Nephron progenitor cell (in vitro differentiated cells): ENCODE data around the gene ULK3.

Experiments used
- DNase-seq: peaks from one replicate; pipeline ENCODE4 v3.0.0; 2021
- H3K27ac Mint-ChIP-seq: 2 replicates; pipeline ENCODE4 v1.8.0; 2021; ENCODE audit warnings: mild to moderate bottlenecking, moderate library complexity, mixed read lengths
- H3K27me3 Mint-ChIP-seq: 2 replicates; pipeline ENCODE4 v1.8.0; 2021; ENCODE audit warnings: mild to moderate bottlenecking, low read depth, mixed read lengths; ENCODE audit not compliant: poor library complexity
- H3K36me3 Mint-ChIP-seq: 2 replicates; pipeline ENCODE4 v1.8.0; 2021; ENCODE audit warnings: low read depth, mixed read lengths
- H3K4me1 Mint-ChIP-seq: 2 replicates; pipeline ENCODE4 v1.8.0; 2021; ENCODE audit warnings: mixed read lengths
- H3K4me3 Mint-ChIP-seq: 2 replicates; pipeline ENCODE4 v1.8.0; 2021; ENCODE audit warnings: mild to moderate bottlenecking, moderate library complexity, mixed read lengths
- H3K9me3 Mint-ChIP-seq: 2 replicates; pipeline ENCODE4 v1.8.0; 2021; ENCODE audit warnings: mild to moderate bottlenecking, moderate library complexity, mixed read lengths
- CTCF ChIP-seq: fragments of 200-600 bp; sonication (generic); IDR thresholded peaks from 2 replicates; pipeline ENCODE4 v1.5.0; 2021; ENCODE audit warnings: antibody characterized with exemption

ULK3 gene

GRCh38 chr15:74826364-74826819, 16.6 kb downstream of the ULK3 start, which contains the start of gene CPLX3:
TSS of gene CPLX3 (plus strand) at chr15:74826627. CDS start at chr15:74826704, 77 bp downstream.
- Mint-ChIP-seq H3K4me3 (no peak within 1 kb of the TSS), H3K4me1 (peaks cover 2% of the 10 kb centered on the region), H3K27ac (no peak within 1 kb of the TSS), H3K27me3 (peaks cover 91% of the 10 kb centered on the region), H3K9me3 (no peaks in the 10 kb centered on the region), H3K36me3 (no peaks in the 10 kb centered on the region)
- peak; percentile 89 for DNase-seq
- TF ChIP-seq CTCF, result no peak

- H3K4me1 Mint-ChIP-seq, result peaks cover 5% of the 10 kb centered on the region
- no peak for DNase-seq
- peaks cover 90% of the 10 kb centered on the region for H3K27me3 Mint-ChIP-seq
- H3K27ac Mint-ChIP-seq, result no peak overlapping the region
- H3K9me3 Mint-ChIP-seq, result no peaks in the 10 kb centered on the region
- no peaks in the 10 kb centered on the region for H3K36me3 Mint-ChIP-seq
- no peak overlapping the region for H3K4me3 Mint-ChIP-seq
- no peak for TF ChIP-seq CTCF
Observed at GRCh38 chr15:74825866-74826265, 17.1 kb downstream of the ULK3 start.

GRCh38 chr15:74824976-74825375, 18.0 kb downstream of the ULK3 start:
- Mint-ChIP-seq H3K4me1 (peaks cover 7% of the 10 kb centered on the region), H3K27ac (no peak overlapping the region), H3K9me3 (no peaks in the 10 kb centered on the region), H3K4me3 (no peak overlapping the region), H3K27me3 (peaks cover 89% of the 10 kb centered on the region), H3K36me3 (no peaks in the 10 kb centered on the region)
- no peak for DNase-seq
- no peak for TF ChIP-seq CTCF

GRCh38 chr15:74823324-74823723, 19.6 kb downstream of the ULK3 start:
- no peak for DNase-seq
- Mint-ChIP-seq H3K27ac (no peak overlapping the region), H3K36me3 (no peaks in the 10 kb centered on the region), H3K4me1 (peaks cover 12% of the 10 kb centered on the region), H3K27me3 (peaks cover 85% of the 10 kb centered on the region), H3K4me3 (no peak overlapping the region), H3K9me3 (no peaks in the 10 kb centered on the region)
- TF ChIP-seq CTCF, result no peak

GRCh38 chr15:74822233-74822632, 20.7 kb downstream of the ULK3 start:
- Mint-ChIP-seq H3K9me3 (no peaks in the 10 kb centered on the region), H3K4me1 (peaks cover 15% of the 10 kb centered on the region), H3K27me3 (peaks cover 75% of the 10 kb centered on the region), H3K4me3 (no peak overlapping the region), H3K27ac (no peak overlapping the region), H3K36me3 (no peaks in the 10 kb centered on the region)
- TF ChIP-seq CTCF, result no peak
- DNase-seq, result no peak

- H3K4me3 Mint-ChIP-seq, result no peak overlapping the region
Observed at GRCh38 chr15:74821790-74822158, 21.2 kb downstream of the ULK3 start.

More at GRCh38 chr15:74821790-74822158, 21.2 kb downstream of the ULK3 start:
- no peak for TF ChIP-seq CTCF
- Mint-ChIP-seq H3K9me3 (no peaks in the 10 kb centered on the region), H3K27ac (no peak overlapping the region), H3K36me3 (no peaks in the 10 kb centered on the region), H3K27me3 (peaks cover 71% of the 10 kb centered on the region), H3K4me1 (peaks cover 20% of the 10 kb centered on the region)
- no peak for DNase-seq
